ENCODE results near the gene LRRC28. TPM values are rescaled to one million over a fixed set of nuclear protein-coding genes. Genes with fewer than 3 reads are reported as not detected.

LRRC28 gene
- total RNA-seq, 1 donor from 2014 or later: 20.3 TPM

DNA sequence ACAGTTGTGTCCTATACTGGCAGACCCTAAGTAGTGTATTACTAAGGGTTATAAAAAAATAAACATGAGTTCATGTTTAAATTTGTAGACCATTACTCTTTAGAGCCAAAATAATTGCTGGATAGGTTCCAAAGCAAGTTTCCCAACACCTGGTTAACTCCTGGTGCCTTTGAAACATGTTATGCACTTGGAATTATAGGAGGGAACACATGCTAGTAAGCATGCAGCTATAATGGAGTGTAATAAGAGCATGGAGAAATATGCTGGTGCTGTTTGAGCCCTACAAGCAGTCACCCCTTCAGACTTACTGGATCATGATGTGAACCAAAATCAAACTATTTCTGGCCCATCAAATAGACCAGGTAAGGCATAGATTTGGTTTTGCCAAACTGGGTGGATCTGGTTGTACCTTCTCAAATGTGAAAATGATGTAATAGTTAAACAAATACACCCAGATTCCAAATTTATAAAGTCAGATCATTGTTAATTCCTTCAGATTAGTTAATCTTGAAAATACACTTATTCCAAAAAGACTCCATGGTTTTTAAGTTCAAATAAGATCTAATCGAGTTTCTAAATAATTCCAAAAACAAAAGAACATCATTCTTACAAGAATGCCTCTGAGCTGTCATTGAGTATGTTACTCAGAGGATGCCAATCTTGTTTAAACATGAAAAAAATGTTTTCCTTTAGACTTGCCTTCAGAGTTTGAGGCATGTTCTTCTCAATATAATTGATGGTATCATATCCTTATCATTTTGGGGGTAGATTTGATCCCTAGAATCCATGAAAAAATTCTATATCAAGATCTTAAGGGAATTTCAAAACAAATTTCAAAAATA, 69.3 kb downstream of the LRRC28 start:
- Histone ChIP-seq H3K36me3 (no peaks in the 10 kb centered on the region), H3K27me3 (no peaks in the 10 kb centered on the region), H3K4me3 (no peak overlapping the region), H3K27ac (no peak overlapping the region), H3K4me1 (no peaks in the 10 kb centered on the region), H3K9me3 (no peaks in the 10 kb centered on the region)
- intact Hi-C loops (cut with DNase I): no loop called here
- no peak for TF ChIP-seq CTCF (IDR thresholded peaks at IDR 0.05)
- ATAC-seq (no peak), DNase-seq (no peak)

DNA sequence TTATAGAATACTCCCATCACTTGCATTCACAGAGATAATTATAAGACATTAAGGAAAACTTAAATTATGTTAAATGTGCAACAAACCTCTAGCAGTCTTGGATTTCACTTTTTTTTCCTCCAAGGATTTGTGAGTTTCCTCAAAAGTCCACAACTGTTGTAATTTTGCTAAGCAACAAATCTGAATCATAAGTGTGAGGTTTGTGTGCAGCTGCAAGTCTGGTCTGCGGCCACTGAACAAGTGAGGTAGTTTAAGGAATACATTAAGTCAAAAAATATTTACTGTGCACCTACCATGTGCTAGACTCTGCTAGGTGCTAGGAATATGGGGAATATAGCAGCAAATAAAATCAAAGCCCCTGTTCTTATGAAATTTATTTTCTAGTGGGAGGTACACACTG, 70.2 kb downstream of the LRRC28 start:
- no peaks in the 10 kb centered on the region for H3K9me3 ChIP-seq
- H3K27me3 ChIP-seq: no peaks in the 10 kb centered on the region
- intact Hi-C loops (cut with DNase I): no loop called here
- ATAC-seq: no peak
- no peak overlapping the region for H3K27ac ChIP-seq
- no peak for DNase-seq
- no peaks in the 10 kb centered on the region for H3K36me3 ChIP-seq
- no peak overlapping the region for H3K4me3 ChIP-seq
- TF ChIP-seq CTCF (IDR thresholded peaks at IDR 0.05): no peak
- H3K4me1 ChIP-seq: no peaks in the 10 kb centered on the region

GRCh38 chr15:99322643-99323405, 71.5 kb downstream of the LRRC28 start:
- Histone ChIP-seq H3K27me3 (no peaks in the 10 kb centered on the region), H3K9me3 (no peaks in the 10 kb centered on the region), H3K36me3 (no peaks in the 10 kb centered on the region), H3K27ac (no peak overlapping the region), H3K4me1 (no peaks in the 10 kb centered on the region), H3K4me3 (no peak overlapping the region)
- intact Hi-C loops (cut with DNase I): no loop called here
- DNase-seq: no peak
- ATAC-seq: no peak
- TF ChIP-seq CTCF (IDR thresholded peaks at IDR 0.05): no peak

GRCh38 chr15:99324082-99324620, 72.9 kb downstream of the LRRC28 start:
- Histone ChIP-seq H3K4me3 (no peak overlapping the region), H3K9me3 (no peaks in the 10 kb centered on the region), H3K4me1 (no peaks in the 10 kb centered on the region), H3K27me3 (no peaks in the 10 kb centered on the region), H3K36me3 (no peaks in the 10 kb centered on the region), H3K27ac (no peak overlapping the region)
- intact Hi-C loops (cut with DNase I): no loop called here
- DNase-seq: no peak
- no peak for TF ChIP-seq CTCF (IDR thresholded peaks at IDR 0.05)
- peak; percentile 87 for ATAC-seq

- Histone ChIP-seq H3K27me3 (no peaks in the 10 kb centered on the region), H3K9me3 (no peaks in the 10 kb centered on the region), H3K36me3 (no peaks in the 10 kb centered on the region), H3K4me1 (no peaks in the 10 kb centered on the region), H3K27ac (no peak overlapping the region), H3K4me3 (no peak overlapping the region)
- DNase-seq (no peak), ATAC-seq (no peak)
- intact Hi-C loops (cut with DNase I): no loop called here
- no peak for TF ChIP-seq CTCF (IDR thresholded peaks at IDR 0.05)
Observed at GRCh38 chr15:99324700-99325099, 73.4 kb downstream of the LRRC28 start.
